ENCODE data around the gene MRFAP1L1.
"Not testable (repeated sequence)": the region's sequence is repeated elsewhere in the genome, so short reads cannot be mapped to it uniquely, and the experiment has no call there.

DNA sequence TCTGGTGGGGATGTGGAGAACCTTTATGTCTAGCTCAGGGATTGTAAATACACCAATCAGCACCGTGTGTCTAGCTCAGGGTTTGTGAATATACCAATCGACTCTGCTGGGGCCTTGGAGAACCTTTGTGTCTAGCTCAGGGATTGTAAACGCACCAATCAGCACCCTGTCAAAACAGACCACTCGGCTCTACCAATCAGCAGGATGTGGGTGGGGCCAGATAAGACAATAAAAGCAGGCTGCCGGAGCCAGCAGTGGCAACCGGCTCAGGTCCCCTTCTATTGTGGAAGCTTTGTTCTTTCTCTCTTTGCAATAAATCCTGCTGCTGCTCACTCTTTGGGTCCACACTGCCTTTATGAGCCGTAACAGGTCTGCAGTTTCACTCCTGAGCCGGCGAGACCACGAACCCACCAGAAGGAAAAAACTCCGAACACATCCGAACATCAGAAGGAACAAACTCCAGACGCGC, 36.4 kb downstream of the MRFAP1L1 start:
- TF ChIP-seq, protein P1, sequence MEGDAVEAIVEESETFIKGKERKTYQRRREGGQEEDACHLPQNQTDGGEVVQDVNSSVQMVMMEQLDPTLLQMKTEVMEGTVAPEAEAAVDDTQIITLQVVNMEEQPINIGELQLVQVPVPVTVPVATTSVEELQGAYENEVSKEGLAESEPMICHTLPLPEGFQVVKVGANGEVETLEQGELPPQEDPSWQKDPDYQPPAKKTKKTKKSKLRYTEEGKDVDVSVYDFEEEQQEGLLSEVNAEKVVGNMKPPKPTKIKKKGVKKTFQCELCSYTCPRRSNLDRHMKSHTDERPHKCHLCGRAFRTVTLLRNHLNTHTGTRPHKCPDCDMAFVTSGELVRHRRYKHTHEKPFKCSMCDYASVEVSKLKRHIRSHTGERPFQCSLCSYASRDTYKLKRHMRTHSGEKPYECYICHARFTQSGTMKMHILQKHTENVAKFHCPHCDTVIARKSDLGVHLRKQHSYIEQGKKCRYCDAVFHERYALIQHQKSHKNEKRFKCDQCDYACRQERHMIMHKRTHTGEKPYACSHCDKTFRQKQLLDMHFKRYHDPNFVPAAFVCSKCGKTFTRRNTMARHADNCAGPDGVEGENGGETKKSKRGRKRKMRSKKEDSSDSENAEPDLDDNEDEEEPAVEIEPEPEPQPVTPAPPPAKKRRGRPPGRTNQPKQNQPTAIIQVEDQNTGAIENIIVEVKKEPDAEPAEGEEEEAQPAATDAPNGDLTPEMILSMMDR (IDR thresholded peaks at IDR 0.05) = not testable (repeated sequence)
- not testable (repeated sequence) for TF ChIP-seq ZFX (IDR thresholded peaks at IDR 0.05; ENCODE audit: borderline replicate concordance)
